K562 (cell line): ENCODE results near the gene ACSL6. TPM values are rescaled to one million over a fixed set of nuclear protein-coding genes. Genes with fewer than 3 reads are reported as not detected.

Experiments
- polyA plus RNA-seq, 8 experiments: library from polyadenylated mRNA; depleted of rRNA in 4 of 8; stranded (reverse) in 5 of 8; unstranded in 3 of 8; fragments of >200 nt; fragmentation: Nextera tagmentation in 2 of 8; fragmentation: Illumina TruSeq in 1 of 8; extraction: Ambion mirVana in 2 of 8; extraction: Trizol in 1 of 8; gene quantifications; 2 replicates each; pipeline versions ENCODE4 v1.2.1 to v1.2.3, GENCODE V29; 2011 to 2014; ENCODE audit warnings: inconsistent platforms in 1 of 8, missing spikeins in 1 of 8
- total RNA-seq, 7 experiments: library from RNA; depleted of rRNA in 6 of 7; stranded (reverse); fragments of >200 nt in 6 of 7; fragmentation: Illumina TruSeq in 2 of 7; extraction: Trizol in 2 of 7; gene quantifications; 2 replicates each; pipeline versions ENCODE4 v1.2.1 to v1.2.3, GENCODE V29; 2011 to 2021; ENCODE audit warnings: low replicate concordance in 1 of 7

Gene ACSL6
- total and polyA plus RNA-seq, 9 of the 15 experiments (the other 6 are each of a cell fraction or from before 2014, with no cell fraction given) = 0.50 to 1.5 (median 0.69) TPM

Other genes starting within 250 kb of the ACSL6 start
- gene FNIP1, start 214.6 kb downstream of the ACSL6 start, total RNA-seq (2014; rRNA removed) = 18.4 and 19.9 TPM in 2 replicates
- 22.1 and 26.4 TPM in 2 replicates for gene FNIP1, start 214.6 kb downstream of the ACSL6 start, total RNA-seq (2014; rRNA removed; fragmentation: Illumina TruSeq; extraction: Trizol)
- gene FNIP1, start 214.6 kb downstream of the ACSL6 start, total RNA-seq (2015; rRNA removed; fragmentation: Illumina TruSeq; extraction: Trizol) = 31.1 and 32.8 TPM in 2 replicates
- gene FNIP1, start 214.6 kb downstream of the ACSL6 start, total RNA-seq (2021) = 22.1 and 24.6 TPM in 2 replicates
- 17.9 and 19.7 TPM in 2 replicates for gene FNIP1, start 214.6 kb downstream of the ACSL6 start, polyA plus RNA-seq (2011; rRNA removed)
- 10.3 and 10.7 TPM in 2 replicates for gene FNIP1, start 214.6 kb downstream of the ACSL6 start, polyA plus RNA-seq (2014; fragmentation: Illumina TruSeq; extraction: Trizol)
- gene FNIP1, start 214.6 kb downstream of the ACSL6 start, polyA plus RNA-seq (2014; fragmentation: Nextera tagmentation; extraction: Ambion mirVana) = 1 to 10 TPM; 5.0 to 8.7 TPM
- gene FNIP1, start 214.6 kb downstream of the ACSL6 start, polyA plus RNA-seq (2014; rRNA removed) = 9.4 and 12.0 TPM in 2 replicates
- 0.18 TPM in 1 of 2 replicates, not detected in the other for gene MEIKIN, start 66.0 kb downstream of the ACSL6 start, total RNA-seq (2014; rRNA removed)
- gene MEIKIN, start 66.0 kb downstream of the ACSL6 start, total RNA-seq (2014; rRNA removed; fragmentation: Illumina TruSeq; extraction: Trizol) = not detected in 2 replicates
- gene MEIKIN, start 66.0 kb downstream of the ACSL6 start, total RNA-seq (2015; rRNA removed; fragmentation: Illumina TruSeq; extraction: Trizol) = not detected in 2 replicates
- gene MEIKIN, start 66.0 kb downstream of the ACSL6 start, total RNA-seq (2021) = not detected in 2 replicates
- gene MEIKIN, start 66.0 kb downstream of the ACSL6 start, polyA plus RNA-seq (2011; rRNA removed) = not detected in 2 replicates
- gene MEIKIN, start 66.0 kb downstream of the ACSL6 start, polyA plus RNA-seq (2014; fragmentation: Illumina TruSeq; extraction: Trizol) = not detected in 2 replicates
- not detected for gene MEIKIN, start 66.0 kb downstream of the ACSL6 start, polyA plus RNA-seq (2014; fragmentation: Nextera tagmentation; extraction: Ambion mirVana)
- gene MEIKIN, start 66.0 kb downstream of the ACSL6 start, polyA plus RNA-seq (2014; rRNA removed) = not detected in 2 replicates
- gene IL3, start 49.0 kb upstream of the ACSL6 start, total RNA-seq (2014; rRNA removed) = not detected in 2 replicates
- not detected in 2 replicates for gene IL3, start 49.0 kb upstream of the ACSL6 start, total RNA-seq (2014; rRNA removed; fragmentation: Illumina TruSeq; extraction: Trizol)
- not detected in 2 replicates for gene IL3, start 49.0 kb upstream of the ACSL6 start, total RNA-seq (2015; rRNA removed; fragmentation: Illumina TruSeq; extraction: Trizol)
- not detected in 2 replicates for gene IL3, start 49.0 kb upstream of the ACSL6 start, total RNA-seq (2021)
- gene IL3, start 49.0 kb upstream of the ACSL6 start, polyA plus RNA-seq (2011; rRNA removed) = not detected in 2 replicates
- gene IL3, start 49.0 kb upstream of the ACSL6 start, polyA plus RNA-seq (2014; fragmentation: Illumina TruSeq; extraction: Trizol) = not detected in 2 replicates
- gene IL3, start 49.0 kb upstream of the ACSL6 start, polyA plus RNA-seq (2014; fragmentation: Nextera tagmentation; extraction: Ambion mirVana) = not detected
- not detected in 2 replicates for gene IL3, start 49.0 kb upstream of the ACSL6 start, polyA plus RNA-seq (2014; rRNA removed)
- not detected in 2 replicates for gene CSF2, start 62.1 kb upstream of the ACSL6 start, total RNA-seq (2014; rRNA removed)
- not detected in 2 replicates for gene CSF2, start 62.1 kb upstream of the ACSL6 start, total RNA-seq (2014; rRNA removed; fragmentation: Illumina TruSeq; extraction: Trizol)
- 0.25 TPM in 1 of 2 replicates, not detected in the other for gene CSF2, start 62.1 kb upstream of the ACSL6 start, total RNA-seq (2015; rRNA removed; fragmentation: Illumina TruSeq; extraction: Trizol)
- gene CSF2, start 62.1 kb upstream of the ACSL6 start, total RNA-seq (2021) = 0.29 TPM in 1 of 2 replicates, not detected in the other
- not detected in 2 replicates for gene CSF2, start 62.1 kb upstream of the ACSL6 start, polyA plus RNA-seq (2011; rRNA removed)
- gene CSF2, start 62.1 kb upstream of the ACSL6 start, polyA plus RNA-seq (2014; fragmentation: Illumina TruSeq; extraction: Trizol) = not detected in 2 replicates
- not detected for gene CSF2, start 62.1 kb upstream of the ACSL6 start, polyA plus RNA-seq (2014; fragmentation: Nextera tagmentation; extraction: Ambion mirVana)
- not detected in 2 replicates for gene CSF2, start 62.1 kb upstream of the ACSL6 start, polyA plus RNA-seq (2014; rRNA removed)
- 11.9 and 12.1 TPM in 2 replicates for gene P4HA2, start 216.2 kb upstream of the ACSL6 start, total RNA-seq (2014; rRNA removed)
- gene P4HA2, start 216.2 kb upstream of the ACSL6 start, total RNA-seq (2014; rRNA removed; fragmentation: Illumina TruSeq; extraction: Trizol) = 11.6 and 12.7 TPM in 2 replicates
- 11.2 and 11.4 TPM in 2 replicates for gene P4HA2, start 216.2 kb upstream of the ACSL6 start, total RNA-seq (2015; rRNA removed; fragmentation: Illumina TruSeq; extraction: Trizol)
- 14.2 and 14.3 TPM in 2 replicates for gene P4HA2, start 216.2 kb upstream of the ACSL6 start, total RNA-seq (2021)
- 50.0 and 59.7 TPM in 2 replicates for gene P4HA2, start 216.2 kb upstream of the ACSL6 start, polyA plus RNA-seq (2011; rRNA removed)
- gene P4HA2, start 216.2 kb upstream of the ACSL6 start, polyA plus RNA-seq (2014; fragmentation: Illumina TruSeq; extraction: Trizol) = 10.7 and 12.5 TPM in 2 replicates
- 10 to 100 TPM; 17.9 to 29.2 TPM for gene P4HA2, start 216.2 kb upstream of the ACSL6 start, polyA plus RNA-seq (2014; fragmentation: Nextera tagmentation; extraction: Ambion mirVana)
- gene P4HA2, start 216.2 kb upstream of the ACSL6 start, polyA plus RNA-seq (2014; rRNA removed) = 9.6 and 10.7 TPM in 2 replicates
- gene PDLIM4, start 246.0 kb upstream of the ACSL6 start, total RNA-seq (2014; rRNA removed) = 13.1 and 22.8 TPM in 2 replicates
- gene PDLIM4, start 246.0 kb upstream of the ACSL6 start, total RNA-seq (2014; rRNA removed; fragmentation: Illumina TruSeq; extraction: Trizol) = 3.5 and 4.5 TPM in 2 replicates
- gene PDLIM4, start 246.0 kb upstream of the ACSL6 start, total RNA-seq (2015; rRNA removed; fragmentation: Illumina TruSeq; extraction: Trizol) = 12.1 and 12.3 TPM in 2 replicates
- gene PDLIM4, start 246.0 kb upstream of the ACSL6 start, total RNA-seq (2021) = 31.5 and 32.8 TPM in 2 replicates
- gene PDLIM4, start 246.0 kb upstream of the ACSL6 start, polyA plus RNA-seq (2011; rRNA removed) = 13.6 and 17.2 TPM in 2 replicates
- gene PDLIM4, start 246.0 kb upstream of the ACSL6 start, polyA plus RNA-seq (2014; fragmentation: Illumina TruSeq; extraction: Trizol) = 28.9 and 44.6 TPM in 2 replicates
- under 1 TPM; 0.28 to 0.73 TPM for gene PDLIM4, start 246.0 kb upstream of the ACSL6 start, polyA plus RNA-seq (2014; fragmentation: Nextera tagmentation; extraction: Ambion mirVana)
- 14.0 and 21.3 TPM in 2 replicates for gene PDLIM4, start 246.0 kb upstream of the ACSL6 start, polyA plus RNA-seq (2014; rRNA removed)